HG03175 (cell line): ENCODE data around the gene CCDC142.
"Not testable (repeated sequence)": the region's sequence is repeated elsewhere in the genome, so short reads cannot be mapped to it uniquely, and the experiment has no call there.

Experiments used
- ATAC-seq: cut with Tn5 transposase; IDR thresholded peaks from one replicate; pipeline ENCODE4 v1.9.1; 2021; ENCODE audit warnings: mild to moderate bottlenecking, moderate library complexity; ENCODE audit not compliant: unreplicated experiment

Gene CCDC142

GRCh38 chr2:74472086-74472944 is 10.5 kb downstream of the CCDC142 start, which contains the start of gene MRPL53:
Gene MRPL53, minus strand, starts transcription at chr2:74472680. Its CDS starts 20 bp downstream, at chr2:74472660.
- ATAC-seq: peak; percentile 85

- ATAC-seq: no peak
These were observed 11.3 kb downstream of the CCDC142 start for GRCh38 chr2:74471332-74472065.

- ATAC-seq: not testable (repeated sequence)
These were observed 12.1 kb downstream of the CCDC142 start for GRCh38 chr2:74470742-74471141.

- no peak for ATAC-seq
These were observed 18.4 kb downstream of the CCDC142 start for GRCh38 chr2:74464406-74464805.

- no peak for ATAC-seq
These were observed 20.1 kb downstream of the CCDC142 start for GRCh38 chr2:74462786-74463105.

GRCh38 chr2:74462054-74462785 is 20.6 kb downstream of the CCDC142 start:
- no peak for ATAC-seq

- no peak for ATAC-seq
These were observed 21.4 kb downstream of the CCDC142 start for GRCh38 chr2:74461187-74462053.

- not testable (repeated sequence) for ATAC-seq
These were observed 22.6 kb downstream of the CCDC142 start for GRCh38 chr2:74460187-74460586.

GRCh38 chr2:74459503-74460118 is 23.2 kb downstream of the CCDC142 start:
- not testable (repeated sequence) for ATAC-seq

GRCh38 chr2:74458938-74459363 is 23.8 kb downstream of the CCDC142 start:
- no peak for ATAC-seq

GRCh38 chr2:74458132-74458937 is 24.5 kb downstream of the CCDC142 start, which contains the start of gene WBP1:
Gene WBP1, plus strand, starts transcription at chr2:74458438. Its CDS starts 165 bp downstream, at chr2:74458603.
- ATAC-seq: peak; percentile 85

- peak; percentile 27 for ATAC-seq
These were observed 25.2 kb downstream of the CCDC142 start for GRCh38 chr2:74457549-74458131.

- ATAC-seq: no peak
These were observed 25.7 kb downstream of the CCDC142 start for GRCh38 chr2:74457129-74457548.

GRCh38 chr2:74454654-74455511 is 27.9 kb downstream of the CCDC142 start, which contains the start of gene INO80B:
Gene INO80B, plus strand, starts transcription at chr2:74455087. Its CDS starts 30 bp downstream, at chr2:74455117.
- ATAC-seq: peak; percentile 34

GRCh38 chr2:74450570-74451190 is 32.1 kb downstream of the CCDC142 start:
- ATAC-seq: no peak

- ATAC-seq: no peak
These were observed 34.0 kb downstream of the CCDC142 start for GRCh38 chr2:74448771-74449170.
